K562 (cell line): ENCODE data around the gene NAV2. TPM values are rescaled to one million over a fixed set of nuclear protein-coding genes. Genes with fewer than 3 reads are reported as not detected.

Experiments
- ASH1L ChIP-seq: fragments of 450-650 bp; IDR thresholded peaks from 2 replicates; pipeline ENCODE4 v1.6.1; 2018; ENCODE audit warnings: borderline replicate concordance, mild to moderate bottlenecking, low read depth; ENCODE audit not compliant: partially characterized antibody
- CREBBP ChIP-seq: IDR thresholded peaks from one replicate; pipeline ENCODE4 v1.6.1; 2012; ENCODE audit warnings: low read depth, mild to moderate bottlenecking, control low read depth, inconsistent platforms, low read length
- EP400 ChIP-seq: fragments of 450-650 bp; IDR thresholded peaks from 2 replicates; pipeline ENCODE4 v1.6.1; 2017; ENCODE audit warnings: antibody characterized with exemption, mild to moderate bottlenecking, moderate library complexity
- GATA2 ChIP-seq: sonication (generic); formaldehyde crosslinking; IDR thresholded peaks from 2 replicates; pipeline ENCODE4 v1.4.0; 2020; ENCODE audit warnings: mild to moderate bottlenecking, missing genetic modification reagents
- HDAC6 ChIP-seq: IDR thresholded peaks from 2 replicates; pipeline ENCODE4 v1.6.1; 2012; ENCODE audit warnings: low read depth, mild to moderate bottlenecking, control low read depth, inconsistent platforms, low read length, moderate library complexity
- MTA2 ChIP-seq: fragments of 450-650 bp; IDR thresholded peaks from 2 replicates; pipeline ENCODE4 v1.6.1; 2016; ENCODE audit warnings: low read depth
- MTF1 ChIP-seq: fragments of 250-450 bp; sonication (Bioruptor Pico); IDR thresholded peaks from 2 replicates; pipeline ENCODE4 v1.9.0; 2021; ENCODE audit warnings: moderate library complexity, mild to moderate bottlenecking, inconsistent platforms, borderline replicate concordance
- NCOA4 ChIP-seq: fragments of 450-650 bp; IDR thresholded peaks from 2 replicates; pipeline ENCODE4 v1.6.1; 2018; ENCODE audit warnings: mild to moderate bottlenecking; ENCODE audit not compliant: partially characterized antibody
- NFYB ChIP-seq: IDR thresholded peaks from 2 replicates; pipeline ENCODE4 v1.6.1; 2011; ENCODE audit warnings: mild to moderate bottlenecking, moderate library complexity; ENCODE audit not compliant: insufficient read length; ENCODE audit errors: extremely low read depth
- NUFIP1 ChIP-seq: fragments of 450-650 bp; IDR thresholded peaks from 2 replicates; pipeline ENCODE4 v1.6.1; 2018; ENCODE audit not compliant: partially characterized antibody
- POLR2G ChIP-seq: fragments of 200-400 bp; formaldehyde crosslinking; IDR thresholded peaks from 2 replicates; pipeline ENCODE4 v1.6.1; 2017; ENCODE audit warnings: low read depth, mild to moderate bottlenecking, antibody characterized with exemption, low read length, moderate library complexity
- SETDB1 ChIP-seq: IDR thresholded peaks from one replicate; pipeline ENCODE4 v1.6.1; 2012; ENCODE audit warnings: low read length, control low read depth, inconsistent platforms
- SIN3B ChIP-seq: fragments of 450-650 bp; IDR thresholded peaks from 2 replicates; pipeline ENCODE4 v1.6.1; 2017; ENCODE audit warnings: low read depth, mild to moderate bottlenecking, moderate library complexity
- STAG1 ChIP-seq: sonication (generic); formaldehyde crosslinking; IDR thresholded peaks from 2 replicates; pipeline ENCODE4 v1.5.0; 2020; ENCODE audit warnings: missing genetic modification reagents, borderline replicate concordance
- TCF3 ChIP-seq: sonication (generic); formaldehyde crosslinking; IDR thresholded peaks from 2 replicates; pipeline ENCODE4 v1.4.0; 2020; ENCODE audit warnings: mild to moderate bottlenecking, missing genetic modification reagents
- TFAM ChIP-seq: fragments of 250-450 bp; sonication (Bioruptor Pico); conservative IDR thresholded peaks from 2 replicates; pipeline ENCODE4 v1.5.0; 2021; ENCODE audit warnings: mild to moderate bottlenecking, moderate library complexity
- ZKSCAN3 ChIP-seq: fragments of 250-450 bp; sonication (Bioruptor Pico); IDR thresholded peaks from 2 replicates; pipeline ENCODE4 v1.4.0; 2020
- ZNF143 ChIP-seq: sonication (generic); formaldehyde crosslinking; IDR thresholded peaks from 2 replicates; pipeline ENCODE4 v1.9.0; 2022; ENCODE audit warnings: mild to moderate bottlenecking, missing genetic modification reagents
- ZNF146 ChIP-seq: IDR thresholded peaks from one replicate; pipeline ENCODE4 v1.6.1; 2018; ENCODE audit warnings: missing compliant biosample characterization; ENCODE audit not compliant: unreplicated experiment
- ZNF239 ChIP-seq: fragments of 250-450 bp; sonication (Bioruptor Pico); IDR thresholded peaks from 2 replicates; pipeline ENCODE4 v1.4.0; 2020; ENCODE audit warnings: mild to moderate bottlenecking
- ZNF384 ChIP-seq: IDR thresholded peaks from 2 replicates; pipeline ENCODE4 v1.6.1; 2012; ENCODE audit warnings: low read depth, low read length, improper control_type of control experiment
- ZNF431 ChIP-seq: sonication (generic); formaldehyde crosslinking; IDR thresholded peaks from 2 replicates; pipeline ENCODE4 v1.8.0; 2022; ENCODE audit warnings: mild to moderate bottlenecking, missing genetic modification reagents
- ZNF551 ChIP-seq: fragments of 250-450 bp; sonication (Bioruptor Pico); IDR thresholded peaks from 2 replicates; pipeline ENCODE4 v1.5.0; 2021; ENCODE audit warnings: mild to moderate bottlenecking, moderate library complexity
- ZNF79 ChIP-seq: fragments of 250-450 bp; sonication (Bioruptor Pico); IDR thresholded peaks from 2 replicates; pipeline ENCODE4 v1.4.0; 2020; ENCODE audit warnings: low read depth, mild to moderate bottlenecking, moderate library complexity
- polyA plus RNA-seq, 8 experiments: library from polyadenylated mRNA; depleted of rRNA in 4 of 8; stranded (reverse) in 5 of 8; unstranded in 3 of 8; fragments of >200 nt; fragmentation: Nextera tagmentation in 2 of 8; fragmentation: Illumina TruSeq in 1 of 8; extraction: Ambion mirVana in 2 of 8; extraction: Trizol in 1 of 8; gene quantifications; 2 replicates each; pipeline versions ENCODE4 v1.2.1 to v1.2.3, GENCODE V29; 2011 to 2014; ENCODE audit warnings: inconsistent platforms in 1 of 8, missing spikeins in 1 of 8
- total RNA-seq, 7 experiments: library from RNA; depleted of rRNA in 6 of 7; stranded (reverse); fragments of >200 nt in 6 of 7; fragmentation: Illumina TruSeq in 2 of 7; extraction: Trizol in 2 of 7; gene quantifications; 2 replicates each; pipeline versions ENCODE4 v1.2.1 to v1.2.3, GENCODE V29; 2011 to 2021; ENCODE audit warnings: low replicate concordance in 1 of 7
- TF ChIP-seq, protein P1 (sequence below): fragments of 250-450 bp; sonication (Bioruptor Pico); IDR thresholded peaks from 2 replicates; pipeline ENCODE4 v1.5.0; 2021; ENCODE audit warnings: mild to moderate bottlenecking, borderline replicate concordance
- TF ChIP-seq, protein P2 (sequence below): fragments of 250-450 bp; sonication (Bioruptor Pico); IDR thresholded peaks from 2 replicates; pipeline ENCODE4 v1.9.0; 2021; ENCODE audit warnings: mild to moderate bottlenecking
- TF ChIP-seq, protein P3 (sequence below): fragments of 250-450 bp; sonication (Bioruptor Pico); IDR thresholded peaks from 2 replicates; pipeline ENCODE4 v1.5.0; 2020; ENCODE audit warnings: mild to moderate bottlenecking, borderline replicate concordance

The NAV2 gene
- total and polyA plus RNA-seq, 9 of the 15 experiments (the other 6 are each of a cell fraction or from before 2014, with no cell fraction given) = 0.03 to 0.35 (median 0.05) TPM

DNA sequence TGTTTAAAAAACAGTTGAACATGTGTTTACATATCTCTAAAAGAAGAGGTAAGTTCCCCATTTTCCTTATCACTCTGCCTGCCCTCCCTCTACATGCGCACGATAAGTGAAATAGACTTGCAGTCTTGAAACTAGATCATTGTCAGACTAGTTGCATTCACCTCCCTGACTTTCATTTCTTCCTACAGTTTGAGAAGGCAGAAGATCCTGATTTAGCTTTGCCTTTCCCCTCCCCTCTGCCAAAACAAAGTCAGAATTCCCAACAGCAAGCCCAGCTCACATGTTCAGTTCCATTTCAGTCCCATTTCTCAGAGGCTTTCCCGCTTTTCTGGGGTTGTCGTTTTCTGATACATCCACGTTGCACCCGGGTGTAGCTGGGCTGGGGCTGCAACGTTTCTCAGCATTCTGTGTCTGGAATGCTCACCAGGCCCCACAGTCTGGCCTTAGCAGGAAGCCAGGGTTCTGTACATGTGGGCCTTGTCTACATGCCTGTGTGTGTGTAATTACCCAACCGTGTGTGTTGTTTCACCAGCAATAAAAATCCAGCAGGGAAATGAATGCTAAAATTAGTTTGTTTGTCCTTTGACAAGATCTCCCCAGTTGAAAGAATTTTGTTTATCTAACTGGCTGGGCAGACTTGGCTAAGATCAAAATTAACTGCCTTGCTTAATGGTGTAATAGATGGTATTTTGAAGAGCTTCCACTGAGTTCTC, 268.5 kb downstream of the NAV2 start (continued):
- no peak; the same call in 1 of the 2 replicates for TF ChIP-seq ZNF239 (CRISPR knock-in tag)
- TF ChIP-seq HDAC6 = no peak
- TF ChIP-seq NFYB = no peak
- no peak for TF ChIP-seq ZNF143 (CRISPR knock-in tag)
- no peak for TF ChIP-seq SIN3B
- peak; percentile 33; the same call in 1 of the 2 replicates for TF ChIP-seq EP400
- no peak for TF ChIP-seq ZKSCAN3 (CRISPR knock-in tag)
- TF ChIP-seq GATA2 = no peak
- TF ChIP-seq TFAM (CRISPR knock-in tag) = no peak
- peak; percentile 35; the same call in 1 of the 2 replicates for TF ChIP-seq MTA2
- TF ChIP-seq ZNF79 (CRISPR knock-in tag) = no peak
- no peak for TF ChIP-seq NCOA4
- TF ChIP-seq SETDB1 = no peak
- TF ChIP-seq, protein P1, sequence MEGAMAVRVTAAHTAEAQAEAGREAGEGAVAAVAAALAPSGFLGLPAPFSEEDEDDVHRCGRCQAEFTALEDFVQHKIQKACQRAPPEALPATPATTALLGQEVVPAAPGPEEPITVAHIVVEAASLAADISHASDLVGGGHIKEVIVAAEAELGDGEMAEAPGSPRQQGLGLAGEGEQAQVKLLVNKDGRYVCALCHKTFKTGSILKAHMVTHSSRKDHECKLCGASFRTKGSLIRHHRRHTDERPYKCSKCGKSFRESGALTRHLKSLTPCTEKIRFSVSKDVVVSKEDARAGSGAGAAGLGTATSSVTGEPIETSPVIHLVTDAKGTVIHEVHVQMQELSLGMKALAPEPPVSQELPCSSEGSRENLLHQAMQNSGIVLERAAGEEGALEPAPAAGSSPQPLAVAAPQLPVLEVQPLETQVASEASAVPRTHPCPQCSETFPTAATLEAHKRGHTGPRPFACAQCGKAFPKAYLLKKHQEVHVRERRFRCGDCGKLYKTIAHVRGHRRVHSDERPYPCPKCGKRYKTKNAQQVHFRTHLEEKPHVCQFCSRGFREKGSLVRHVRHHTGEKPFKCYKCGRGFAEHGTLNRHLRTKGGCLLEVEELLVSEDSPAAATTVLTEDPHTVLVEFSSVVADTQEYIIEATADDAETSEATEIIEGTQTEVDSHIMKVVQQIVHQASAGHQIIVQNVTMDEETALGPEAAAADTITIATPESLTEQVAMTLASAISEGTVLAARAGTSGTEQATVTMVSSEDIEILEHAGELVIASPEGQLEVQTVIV (CRISPR knock-in tag) = no peak
- no peak for TF ChIP-seq ZNF551 (CRISPR knock-in tag)
- peak; percentile 70 for TF ChIP-seq TCF3
- TF ChIP-seq, protein P2, sequence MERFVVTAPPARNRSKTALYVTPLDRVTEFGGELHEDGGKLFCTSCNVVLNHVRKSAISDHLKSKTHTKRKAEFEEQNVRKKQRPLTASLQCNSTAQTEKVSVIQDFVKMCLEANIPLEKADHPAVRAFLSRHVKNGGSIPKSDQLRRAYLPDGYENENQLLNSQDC (CRISPR knock-in tag) = no peak
- no peak for TF ChIP-seq CREBBP
- TF ChIP-seq POLR2G = no peak
- TF ChIP-seq, protein P3, sequence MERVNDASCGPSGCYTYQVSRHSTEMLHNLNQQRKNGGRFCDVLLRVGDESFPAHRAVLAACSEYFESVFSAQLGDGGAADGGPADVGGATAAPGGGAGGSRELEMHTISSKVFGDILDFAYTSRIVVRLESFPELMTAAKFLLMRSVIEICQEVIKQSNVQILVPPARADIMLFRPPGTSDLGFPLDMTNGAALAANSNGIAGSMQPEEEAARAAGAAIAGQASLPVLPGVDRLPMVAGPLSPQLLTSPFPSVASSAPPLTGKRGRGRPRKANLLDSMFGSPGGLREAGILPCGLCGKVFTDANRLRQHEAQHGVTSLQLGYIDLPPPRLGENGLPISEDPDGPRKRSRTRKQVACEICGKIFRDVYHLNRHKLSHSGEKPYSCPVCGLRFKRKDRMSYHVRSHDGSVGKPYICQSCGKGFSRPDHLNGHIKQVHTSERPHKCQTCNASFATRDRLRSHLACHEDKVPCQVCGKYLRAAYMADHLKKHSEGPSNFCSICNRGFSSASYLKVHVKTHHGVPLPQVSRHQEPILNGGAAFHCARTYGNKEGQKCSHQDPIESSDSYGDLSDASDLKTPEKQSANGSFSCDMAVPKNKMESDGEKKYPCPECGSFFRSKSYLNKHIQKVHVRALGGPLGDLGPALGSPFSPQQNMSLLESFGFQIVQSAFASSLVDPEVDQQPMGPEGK (CRISPR knock-in tag) = no peak
- TF ChIP-seq ZNF431 (CRISPR knock-in tag) = no peak
- no peak for TF ChIP-seq ZNF146 (CRISPR knock-in tag)
- no peak for TF ChIP-seq ZNF384
- no peak for TF ChIP-seq ASH1L
- TF ChIP-seq MTF1 = no peak
- TF ChIP-seq NUFIP1 = no peak
- no peak for TF ChIP-seq STAG1 (CRISPR knock-in tag)
